GM06990 (cell line): ENCODE results near the gene PGBD5.

Source experiments
- DNase-seq: peaks from one replicate; pipeline ENCODE4 v3.0.0-alpha.2; 2011; ENCODE audit not compliant: insufficient read length; ENCODE audit errors: extremely low read depth
- H3K27me3 ChIP-seq: replicated peaks from 2 replicates; pipeline ENCODE4 v1.6.0; 2011; ENCODE audit warnings: low read length; ENCODE audit not compliant: control insufficient read depth, insufficient read depth
- H3K36me3 ChIP-seq: 2 replicates; pipeline ENCODE4 v1.5.1; 2011; ENCODE audit warnings: low read length; ENCODE audit not compliant: control insufficient read depth, insufficient read depth
- H3K4me3 ChIP-seq: replicated peaks from 2 replicates; pipeline ENCODE4 v1.5.1; 2011; ENCODE audit warnings: low read depth, mild to moderate bottlenecking, control low read depth, low read length
- CTCF ChIP-seq: IDR thresholded peaks from 2 replicates; pipeline ENCODE4 v1.5.1; 2011; ENCODE audit warnings: low read length, control low read depth, mild to moderate bottlenecking, inconsistent platforms; ENCODE audit not compliant: insufficient read depth, poor library complexity, severe bottlenecking

Gene PGBD5

GRCh38 chr1:230393722-230394121 is 32.4 kb downstream of the PGBD5 start:
- no peak for TF ChIP-seq CTCF
- no peaks in the 10 kb centered on the region for H3K36me3 ChIP-seq
- no peak for DNase-seq
- H3K27me3 ChIP-seq: no peaks in the 10 kb centered on the region
- no peak overlapping the region for H3K4me3 ChIP-seq

GRCh38 chr1:230392920-230393521 is 33.1 kb downstream of the PGBD5 start:
- no peak overlapping the region for H3K4me3 ChIP-seq
- no peak for DNase-seq
- TF ChIP-seq CTCF: no peak
- no peaks in the 10 kb centered on the region for H3K27me3 ChIP-seq
- no peaks in the 10 kb centered on the region for H3K36me3 ChIP-seq

GRCh38 chr1:230392536-230392909 is 33.6 kb downstream of the PGBD5 start:
- no peaks in the 10 kb centered on the region for H3K27me3 ChIP-seq
- H3K4me3 ChIP-seq: no peak overlapping the region
- no peak for TF ChIP-seq CTCF

GRCh38 chr1:230391776-230392535 is 34.2 kb downstream of the PGBD5 start:
- H3K4me3 ChIP-seq: no peak overlapping the region
- no peaks in the 10 kb centered on the region for H3K36me3 ChIP-seq
- H3K27me3 ChIP-seq: no peaks in the 10 kb centered on the region; the same call in 1 of the 2 replicates
- TF ChIP-seq CTCF: no peak
- no peak for DNase-seq

More at GRCh38 chr1:230392536-230392909, 33.6 kb downstream of the PGBD5 start:
- no peaks in the 10 kb centered on the region for H3K36me3 ChIP-seq
- DNase-seq: no peak

- no peak for TF ChIP-seq CTCF
- DNase-seq: no peak
- Histone ChIP-seq H3K27me3 (no peaks in the 10 kb centered on the region; the same call in 1 of the 2 replicates), H3K4me3 (no peak overlapping the region), H3K36me3 (no peaks in the 10 kb centered on the region)
These were observed 35.8 kb downstream of the PGBD5 start for GRCh38 chr1:230390371-230390770.
